HepG2 (cell line): ENCODE measurements around the gene ARL14EP. TPM values are rescaled to one million over a fixed set of nuclear protein-coding genes. Genes with fewer than 3 reads are reported as not detected.

ENCODE experiments used
- ATAC-seq: fragments of 200-7000 bp; cut with Tn5 transposase; 3 replicates; pipeline ENCODE4 v1.9.1; 2020; ENCODE audit warnings: mild to moderate bottlenecking, moderate library complexity
- BruUV-seq: library from RNA; stranded (reverse); fragments of 400-500 nt; replicated peaks from 2 replicates; lab custom pipeline; 2021; lab: Mats Ljungman, UMichigan
- CTCF ChIA-PET: fragments of 300-600 bp; formaldehyde crosslinking; extraction: SDS; loops from one replicate; lab custom pipeline; 2021; ENCODE audit warnings: low total read pairs, inconsistent platforms, low intra/inter-chr PET ratio; lab: Yijun Ruan, JAX
- POLR2A ChIA-PET: fragments of 350-600 bp; sonication (Branson Sonifier 250); formaldehyde crosslinking; loops from one replicate; lab custom pipeline; 2020; ENCODE audit warnings: antibody characterized with exemption, inconsistent platforms; lab: Yijun Ruan, JAX
- DNase-seq: peaks from one replicate; pipeline ENCODE4 v3.0.0-alpha.2; 2015; ENCODE audit warnings: low spot score
- FAIRE-seq: peaks from 3 replicates; lab custom pipeline; 2011; peaks lifted over from hg19 to GRCh38; lab: Jason Lieb, UNC
- H2AFZ ChIP-seq: one replicate; pipeline ENCODE4 v1.6.1; 2011; ENCODE audit warnings: low read length, inconsistent platforms
- H3K27ac ChIP-seq: fragments of 300-600 bp; 3 replicates; pipeline ENCODE4 v1.8.0; 2011; ENCODE audit warnings: mixed run types, mild to moderate bottlenecking, mixed read lengths, low read length, inconsistent platforms; ENCODE audit not compliant: insufficient read depth; ENCODE audit errors: extremely low read length
- H3K27me3 ChIP-seq, 2 experiments: fragments of 200-600 bp in 1 of 2; 2 replicates in 1 of 2; 3 replicates in 1 of 2; pipeline versions ENCODE4 v1.6.0 to v1.8.0; 2011; ENCODE audit warnings: low read length in 2 of 2, mild to moderate bottlenecking in 2 of 2, moderate library complexity in 2 of 2, inconsistent platforms in 1 of 2; ENCODE audit not compliant: insufficient read depth in 2 of 2, control insufficient read depth in 1 of 2
- H3K36me3 ChIP-seq, 2 experiments: fragments of 200-600 bp in 1 of 2; replicated peaks in 1 of 2; 2 replicates in 1 of 2; 3 replicates in 1 of 2; pipeline versions ENCODE4 v1.5.1 to v1.8.0; 2011; ENCODE audit warnings: low read length in 2 of 2, inconsistent platforms in 1 of 2; ENCODE audit not compliant: insufficient read depth in 2 of 2, control insufficient read depth in 1 of 2
- H3K4me1 ChIP-seq: 2 replicates; pipeline ENCODE4 v1.5.1; 2012; ENCODE audit warnings: low read length, inconsistent platforms; ENCODE audit not compliant: insufficient read depth
- H3K4me2 ChIP-seq: 2 replicates; pipeline ENCODE4 v1.6.0; 2011; ENCODE audit warnings: low read depth, low read length, inconsistent platforms
- H3K4me3 ChIP-seq, 3 experiments: fragments of 200-600 bp in 1 of 3; sonication (generic), shearing (Covaris generic) in 1 of 3; replicated peaks in 1 of 3; 2 replicates each; pipeline ENCODE4 v1.5.1; 2011 to 2016; ENCODE audit warnings: low read length in 3 of 3, inconsistent platforms in 2 of 3, low read depth in 2 of 3, mild to moderate bottlenecking in 2 of 3, control low read depth in 1 of 3, mixed read lengths in 1 of 3; ENCODE audit not compliant: insufficient read depth in 1 of 3
- H3K79me2 ChIP-seq: one replicate; pipeline ENCODE4 v1.6.1; 2011; ENCODE audit warnings: low read length, inconsistent platforms; ENCODE audit not compliant: insufficient read depth
- H3K9ac ChIP-seq: 2 replicates; pipeline ENCODE4 v1.6.0; 2011; ENCODE audit warnings: mild to moderate bottlenecking, low read depth, low read length, inconsistent platforms; ENCODE audit not compliant: insufficient read depth
- H3K9me3 ChIP-seq: 2 replicates; pipeline ENCODE4 v1.5.1; 2012; ENCODE audit warnings: mild to moderate bottlenecking, low read length
- H4K20me1 ChIP-seq: 2 replicates; pipeline ENCODE4 v1.6.0; 2011; ENCODE audit warnings: inconsistent platforms, mild to moderate bottlenecking, low read length, moderate library complexity; ENCODE audit not compliant: insufficient read depth
- FIP1L1 ChIP-seq: fragments of 200-400 bp; formaldehyde crosslinking; IDR thresholded peaks from 2 replicates; pipeline ENCODE4 v1.6.1; 2018; ENCODE audit warnings: low read depth, mild to moderate bottlenecking, low read length, moderate library complexity, borderline replicate concordance; ENCODE audit not compliant: insufficient read depth
- KLF6 ChIP-seq: IDR thresholded peaks from 2 replicates; pipeline ENCODE4 v1.8.0; 2016; ENCODE audit warnings: missing biosample characterization, missing genetic modification reagents
- KLF9 ChIP-seq: IDR thresholded peaks from 2 replicates; pipeline ENCODE4 v1.6.1; 2016; ENCODE audit warnings: low read depth
- SIN3A ChIP-seq: IDR thresholded peaks from 2 replicates; pipeline ENCODE4 v1.6.1; 2011; ENCODE audit warnings: low read depth, mild to moderate bottlenecking, control low read depth, low read length, borderline replicate concordance
- SP2 ChIP-seq: sonication (generic); formaldehyde crosslinking; IDR thresholded peaks from 2 replicates; pipeline ENCODE4 v1.5.1; 2020; ENCODE audit warnings: mild to moderate bottlenecking, missing genetic modification reagents
- ZBTB8A ChIP-seq: sonication (generic); formaldehyde crosslinking; IDR thresholded peaks from 2 replicates; pipeline ENCODE4 v1.4.0; 2020; ENCODE audit warnings: mild to moderate bottlenecking, low read depth, missing genetic modification reagents, borderline replicate concordance
- ZFP36 ChIP-seq: fragments of 150-350 bp; IDR thresholded peaks from 2 replicates; pipeline ENCODE4 v1.6.1; 2018; ENCODE audit warnings: borderline replicate concordance, low read length, low read depth; ENCODE audit not compliant: partially characterized antibody
- ZNF12 ChIP-seq: sonication (generic); formaldehyde crosslinking; IDR thresholded peaks from 2 replicates; pipeline ENCODE4 v1.5.0; 2020; ENCODE audit warnings: missing genetic modification reagents
- ZNF274 ChIP-seq: sonication (generic); formaldehyde crosslinking; IDR thresholded peaks from 2 replicates; pipeline ENCODE4 v1.5.1; 2020; ENCODE audit warnings: mild to moderate bottlenecking, missing genetic modification reagents
- WGBS: methylation state at CpG from one replicate; pipeline ENCODE4 v1.1.6; 2017; ENCODE audit warnings: low lambda C conversion rate; 5-methylcytosine and 5-hydroxymethylcytosine counted together
- in situ Hi-C: cut with HindIII; loops from 2 replicates; pipeline ENCODE4 v1.10.0; 2017; ENCODE audit warnings: low pct_unique_long_range_greater_than_20kb; ENCODE audit not compliant: extremely low pct_ligation_motif_present
- intact Hi-C: fragments of 100-400 bp; cut with micrococcal nuclease; formaldehyde crosslinking; loops from one replicate; pipeline ENCODE4 v1.10.0; 2022; ENCODE audit not compliant: unreplicated experiment
- polyA plus RNA-seq, 8 experiments: library from polyadenylated mRNA; depleted of rRNA in 3 of 8; stranded (reverse) in 7 of 8; unstranded in 1 of 8; fragments of >200 nt; fragmentation: Illumina TruSeq in 4 of 8; extraction: Trizol in 4 of 8; gene quantifications; 2 replicates each; pipeline versions ENCODE4 v1.2.1 to v1.2.3, GENCODE V29; 2011 to 2016; ENCODE audit warnings: low read depth in 4 of 8, missing spikeins in 1 of 8, mixed read lengths in 1 of 8; ENCODE audit not compliant: insufficient read depth in 1 of 8
- total RNA-seq, 5 experiments: library from RNA; depleted of rRNA; stranded (reverse); fragments of >200 nt; fragmentation: Illumina TruSeq; extraction: Trizol; gene quantifications; 2 replicates each; pipeline ENCODE4 v1.2.3, GENCODE V29; 2016; ENCODE audit warnings: low read depth in 1 of 5
- TF ChIP-seq, protein P1 (sequence below): sonication (generic); formaldehyde crosslinking; IDR thresholded peaks from 2 replicates; pipeline ENCODE4 v1.9.0; 2021; ENCODE audit warnings: mild to moderate bottlenecking, missing genetic modification reagents
- TF ChIP-seq, protein P2 (sequence below): sonication (generic); formaldehyde crosslinking; IDR thresholded peaks from 2 replicates; pipeline ENCODE4 v1.4.0; 2020; ENCODE audit warnings: mild to moderate bottlenecking, missing genetic modification reagents

ARL14EP gene
- total and polyA plus RNA-seq, 2 of the 13 experiments (the other 11 are each of a cell fraction or from before 2014, with no cell fraction given): 9.8 to 15.4 TPM

- no peaks in the 10 kb centered on the region for H3K4me1 ChIP-seq
- H3K79me2 ChIP-seq: no peaks in the 10 kb centered on the region
- H3K27me3 ChIP-seq: no peaks in the 10 kb centered on the region; a peak in 1 of 5 replicates
- BruUV-seq: no TSS peak
- H3K9me3 ChIP-seq: no peaks in the 10 kb centered on the region
- H3K4me2 ChIP-seq: no peak overlapping the region
- H3K9ac ChIP-seq: no peak overlapping the region
- no peak for ATAC-seq
- TF ChIP-seq ZNF12: no peak
- TF ChIP-seq ZFP36: no peak
- TF ChIP-seq KLF9 (CRISPR knock-in tag): no peak
- TF ChIP-seq ZBTB8A: no peak
- TF ChIP-seq, protein P1, sequence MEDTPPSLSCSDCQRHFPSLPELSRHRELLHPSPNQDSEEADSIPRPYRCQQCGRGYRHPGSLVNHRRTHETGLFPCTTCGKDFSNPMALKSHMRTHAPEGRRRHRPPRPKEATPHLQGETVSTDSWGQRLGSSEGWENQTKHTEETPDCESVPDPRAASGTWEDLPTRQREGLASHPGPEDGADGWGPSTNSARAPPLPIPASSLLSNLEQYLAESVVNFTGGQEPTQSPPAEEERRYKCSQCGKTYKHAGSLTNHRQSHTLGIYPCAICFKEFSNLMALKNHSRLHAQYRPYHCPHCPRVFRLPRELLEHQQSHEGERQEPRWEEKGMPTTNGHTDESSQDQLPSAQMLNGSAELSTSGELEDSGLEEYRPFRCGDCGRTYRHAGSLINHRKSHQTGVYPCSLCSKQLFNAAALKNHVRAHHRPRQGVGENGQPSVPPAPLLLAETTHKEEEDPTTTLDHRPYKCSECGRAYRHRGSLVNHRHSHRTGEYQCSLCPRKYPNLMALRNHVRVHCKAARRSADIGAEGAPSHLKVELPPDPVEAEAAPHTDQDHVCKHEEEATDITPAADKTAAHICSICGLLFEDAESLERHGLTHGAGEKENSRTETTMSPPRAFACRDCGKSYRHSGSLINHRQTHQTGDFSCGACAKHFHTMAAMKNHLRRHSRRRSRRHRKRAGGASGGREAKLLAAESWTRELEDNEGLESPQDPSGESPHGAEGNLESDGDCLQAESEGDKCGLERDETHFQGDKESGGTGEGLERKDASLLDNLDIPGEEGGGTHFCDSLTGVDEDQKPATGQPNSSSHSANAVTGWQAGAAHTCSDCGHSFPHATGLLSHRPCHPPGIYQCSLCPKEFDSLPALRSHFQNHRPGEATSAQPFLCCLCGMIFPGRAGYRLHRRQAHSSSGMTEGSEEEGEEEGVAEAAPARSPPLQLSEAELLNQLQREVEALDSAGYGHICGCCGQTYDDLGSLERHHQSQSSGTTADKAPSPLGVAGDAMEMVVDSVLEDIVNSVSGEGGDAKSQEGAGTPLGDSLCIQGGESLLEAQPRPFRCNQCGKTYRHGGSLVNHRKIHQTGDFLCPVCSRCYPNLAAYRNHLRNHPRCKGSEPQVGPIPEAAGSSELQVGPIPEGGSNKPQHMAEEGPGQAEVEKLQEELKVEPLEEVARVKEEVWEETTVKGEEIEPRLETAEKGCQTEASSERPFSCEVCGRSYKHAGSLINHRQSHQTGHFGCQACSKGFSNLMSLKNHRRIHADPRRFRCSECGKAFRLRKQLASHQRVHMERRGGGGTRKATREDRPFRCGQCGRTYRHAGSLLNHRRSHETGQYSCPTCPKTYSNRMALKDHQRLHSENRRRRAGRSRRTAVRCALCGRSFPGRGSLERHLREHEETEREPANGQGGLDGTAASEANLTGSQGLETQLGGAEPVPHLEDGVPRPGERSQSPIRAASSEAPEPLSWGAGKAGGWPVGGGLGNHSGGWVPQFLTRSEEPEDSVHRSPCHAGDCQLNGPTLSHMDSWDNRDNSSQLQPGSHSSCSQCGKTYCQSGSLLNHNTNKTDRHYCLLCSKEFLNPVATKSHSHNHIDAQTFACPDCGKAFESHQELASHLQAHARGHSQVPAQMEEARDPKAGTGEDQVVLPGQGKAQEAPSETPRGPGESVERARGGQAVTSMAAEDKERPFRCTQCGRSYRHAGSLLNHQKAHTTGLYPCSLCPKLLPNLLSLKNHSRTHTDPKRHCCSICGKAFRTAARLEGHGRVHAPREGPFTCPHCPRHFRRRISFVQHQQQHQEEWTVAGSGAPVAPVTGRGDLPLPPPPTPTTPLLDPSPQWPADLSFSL: no peak
- TF ChIP-seq, protein P2, sequence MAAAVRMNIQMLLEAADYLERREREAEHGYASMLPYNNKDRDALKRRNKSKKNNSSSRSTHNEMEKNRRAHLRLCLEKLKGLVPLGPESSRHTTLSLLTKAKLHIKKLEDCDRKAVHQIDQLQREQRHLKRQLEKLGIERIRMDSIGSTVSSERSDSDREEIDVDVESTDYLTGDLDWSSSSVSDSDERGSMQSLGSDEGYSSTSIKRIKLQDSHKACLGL (CRISPR knock-in tag): no peak
- TF ChIP-seq ZNF274: no peak
- no peak for TF ChIP-seq SIN3A
- no peak for TF ChIP-seq FIP1L1
- TF ChIP-seq KLF6: no peak
- TF ChIP-seq SP2 (CRISPR knock-in tag): no peak
- H2AFZ ChIP-seq: no peak overlapping the region
- WGBS: 0% methylated on average over 1 of the region's 1 CpG
- in situ Hi-C loops: no loop called here
- no peak for DNase-seq
- no peaks in the 10 kb centered on the region for H3K36me3 ChIP-seq
- no peaks in the 10 kb centered on the region for H4K20me1 ChIP-seq
- no peak overlapping the region for H3K4me3 ChIP-seq
- FAIRE-seq: no peak
- intact Hi-C loops: no loop called here
- ChIA-PET CTCF (no interaction called here), POLR2A (no interaction called here)
- no peak overlapping the region for H3K27ac ChIP-seq
Measured at GRCh38 chr11:30312243-30312642, 10.7 kb upstream of the ARL14EP start.
